MCF 10A (cell line): Measurements from ENCODE around the gene TOPBP1. TPM values are rescaled to one million over a fixed set of nuclear protein-coding genes. Genes with fewer than 3 reads are reported as not detected.
"Not testable (repeated sequence)": the region's sequence is repeated elsewhere in the genome, so short reads cannot be mapped to it uniquely, and the experiment has no call there.

ENCODE experiments used
- BruUV-seq: library from RNA; stranded (reverse); fragments of 400-500 nt; replicated peaks from 2 replicates; lab custom pipeline; 2021; lab: Mats Ljungman, UMichigan
- CTCF ChIA-PET: fragments of 300-600 bp; sonication (Branson Sonifier 250); formaldehyde crosslinking; extraction: SDS; loops from one replicate; lab custom pipeline; 2021; ENCODE audit warnings: antibody characterized with exemption, inconsistent platforms; lab: Yijun Ruan, JAX
- POLR2A ChIA-PET: fragments of 300-600, 350-650 bp; sonication (Branson Sonifier 250); formaldehyde crosslinking; extraction: SDS; loops from one replicate; lab custom pipeline; 2020; ENCODE audit warnings: antibody characterized with exemption, inconsistent platforms; lab: Yijun Ruan, JAX
- DNase-seq: peaks from one replicate; pipeline ENCODE4 v3.0.0-alpha.2; 2018; ENCODE audit not compliant: unreplicated experiment
- H3K27ac Mint-ChIP-seq: one replicate; pipeline ENCODE4 v1.8.0; 2022; ENCODE audit warnings: mild to moderate bottlenecking, low read depth, mixed read lengths; ENCODE audit not compliant: unreplicated experiment
- H3K27me3 Mint-ChIP-seq: one replicate; pipeline ENCODE4 v1.8.0; 2022; ENCODE audit warnings: mixed read lengths; ENCODE audit not compliant: insufficient read depth, unreplicated experiment
- H3K36me3 Mint-ChIP-seq: one replicate; pipeline ENCODE4 v1.8.0; 2022; ENCODE audit warnings: mild to moderate bottlenecking, moderate library complexity, mixed read lengths; ENCODE audit not compliant: insufficient read depth, unreplicated experiment
- H3K4me1 Mint-ChIP-seq: one replicate; pipeline ENCODE4 v1.8.0; 2022; ENCODE audit warnings: mixed read lengths; ENCODE audit not compliant: insufficient read depth, unreplicated experiment
- H3K4me3 Mint-ChIP-seq: one replicate; pipeline ENCODE4 v1.8.0; 2022; ENCODE audit warnings: mild to moderate bottlenecking, moderate library complexity, mixed read lengths; ENCODE audit not compliant: unreplicated experiment
- H3K9me3 Mint-ChIP-seq: one replicate; pipeline ENCODE4 v1.8.0; 2022; ENCODE audit warnings: mixed read lengths; ENCODE audit not compliant: unreplicated experiment
- intact Hi-C: fragments of 100-400 bp; cut with micrococcal nuclease; formaldehyde crosslinking; loops from 2 replicates; pipeline ENCODE4 v1.14.1; 2022
- total RNA-seq: library from RNA; stranded (reverse); gene quantifications from 2 replicates; pipeline ENCODE4 v1.2.3, GENCODE V29; 2022
- TF ChIP-seq, protein P1 (sequence below): fragments of 200-600 bp; IDR thresholded peaks from one replicate; pipeline ENCODE4 v1.8.0; 2022; ENCODE audit warnings: antibody characterized with exemption, mild to moderate bottlenecking; ENCODE audit not compliant: unreplicated experiment

TOPBP1 gene
- total RNA-seq, 1 experiment from 2014 or later = 27.7 TPM

GRCh38 chr3:133694288-133695268, 32.8 kb upstream of the TOPBP1 start:
- Mint-ChIP-seq H3K27ac (no peak overlapping the region), H3K36me3 (no peaks in the 10 kb centered on the region), H3K27me3 (no peaks in the 10 kb centered on the region), H3K4me3 (no peak overlapping the region), H3K9me3 (no peaks in the 10 kb centered on the region), H3K4me1 (no peaks in the 10 kb centered on the region)
- no peak for DNase-seq
- intact Hi-C loops = no loop called here
- BruUV-seq = no TSS peak
- TF ChIP-seq, protein P1, sequence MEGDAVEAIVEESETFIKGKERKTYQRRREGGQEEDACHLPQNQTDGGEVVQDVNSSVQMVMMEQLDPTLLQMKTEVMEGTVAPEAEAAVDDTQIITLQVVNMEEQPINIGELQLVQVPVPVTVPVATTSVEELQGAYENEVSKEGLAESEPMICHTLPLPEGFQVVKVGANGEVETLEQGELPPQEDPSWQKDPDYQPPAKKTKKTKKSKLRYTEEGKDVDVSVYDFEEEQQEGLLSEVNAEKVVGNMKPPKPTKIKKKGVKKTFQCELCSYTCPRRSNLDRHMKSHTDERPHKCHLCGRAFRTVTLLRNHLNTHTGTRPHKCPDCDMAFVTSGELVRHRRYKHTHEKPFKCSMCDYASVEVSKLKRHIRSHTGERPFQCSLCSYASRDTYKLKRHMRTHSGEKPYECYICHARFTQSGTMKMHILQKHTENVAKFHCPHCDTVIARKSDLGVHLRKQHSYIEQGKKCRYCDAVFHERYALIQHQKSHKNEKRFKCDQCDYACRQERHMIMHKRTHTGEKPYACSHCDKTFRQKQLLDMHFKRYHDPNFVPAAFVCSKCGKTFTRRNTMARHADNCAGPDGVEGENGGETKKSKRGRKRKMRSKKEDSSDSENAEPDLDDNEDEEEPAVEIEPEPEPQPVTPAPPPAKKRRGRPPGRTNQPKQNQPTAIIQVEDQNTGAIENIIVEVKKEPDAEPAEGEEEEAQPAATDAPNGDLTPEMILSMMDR = no peak
- CTCF ChIA-PET = interaction anchor here (0.6 kb wide), 1 partner anchor 1753 kb away, joined by 6 read pairs; no protein-coding TSS in a partner anchor
- POLR2A ChIA-PET = interaction anchor here (0.7 kb wide), 1 partner anchor 944 kb away, joined by 3 read pairs; no protein-coding TSS in a partner anchor

- POLR2A ChIA-PET = no interaction called here
- CTCF ChIA-PET = no interaction called here
- Mint-ChIP-seq H3K27me3 (no peaks in the 10 kb centered on the region), H3K4me1 (no peaks in the 10 kb centered on the region), H3K27ac (no peak overlapping the region), H3K36me3 (no peaks in the 10 kb centered on the region), H3K9me3 (no peaks in the 10 kb centered on the region), H3K4me3 (no peak overlapping the region)
- intact Hi-C loops = no loop called here
- BruUV-seq = no TSS peak
- TF ChIP-seq, protein P1 = no peak
- no peak for DNase-seq
Observed at GRCh38 chr3:133693821-133694220, 32.1 kb upstream of the TOPBP1 start.

DNA sequence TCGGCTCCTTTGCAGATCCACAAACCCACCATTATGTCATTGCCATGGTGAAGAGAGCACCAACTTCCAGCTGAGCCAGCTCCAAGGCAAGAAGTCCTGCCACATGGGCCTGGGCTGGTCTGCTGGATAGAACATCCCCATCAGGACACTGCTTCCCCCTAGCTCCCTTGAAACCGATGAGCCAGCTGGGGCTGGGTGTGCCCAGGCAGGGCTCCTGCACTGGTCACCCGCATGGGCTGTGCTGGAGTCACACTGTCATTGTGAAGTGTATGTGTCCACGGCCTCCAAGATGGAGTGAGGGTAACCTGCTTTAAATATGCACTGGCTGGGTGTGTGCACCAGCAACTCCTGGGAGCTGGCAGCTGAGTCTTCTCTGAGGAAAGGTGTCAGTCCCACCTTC, 31.0 kb upstream of the TOPBP1 start:
- Mint-ChIP-seq H3K27ac (no peak overlapping the region), H3K4me3 (no peak overlapping the region), H3K27me3 (no peaks in the 10 kb centered on the region), H3K36me3 (no peaks in the 10 kb centered on the region), H3K9me3 (no peaks in the 10 kb centered on the region), H3K4me1 (no peaks in the 10 kb centered on the region)
- ChIA-PET POLR2A (interaction anchor here (0.6 kb wide), 1 partner anchor 41 kb away, joined by 7 read pairs; no protein-coding TSS in a partner anchor), CTCF (interaction anchor here (0.6 to 0.8 kb wide), 2 partner anchors 14 to 1892 kb away, joined by 3 to 4 read pairs; no protein-coding TSS in a partner anchor)
- no peak for DNase-seq
- TF ChIP-seq, protein P1 = no peak
- BruUV-seq = no TSS peak
- intact Hi-C loops = no loop called here

- Mint-ChIP-seq H3K9me3 (no peaks in the 10 kb centered on the region), H3K36me3 (no peaks in the 10 kb centered on the region), H3K4me3 (no peak overlapping the region), H3K27ac (no peak overlapping the region), H3K4me1 (no peaks in the 10 kb centered on the region), H3K27me3 (no peaks in the 10 kb centered on the region)
- intact Hi-C loops = no loop called here
- TF ChIP-seq, protein P1 = no peak
- BruUV-seq = no TSS peak
- POLR2A ChIA-PET = no interaction called here
- peak; percentile 57 for DNase-seq
- CTCF ChIA-PET = no interaction called here
Observed at GRCh38 chr3:133691273-133692107, 29.7 kb upstream of the TOPBP1 start.

GRCh38 chr3:133677993-133678392, 16.3 kb upstream of the TOPBP1 start:
- DNase-seq, H3K36me3 Mint-ChIP-seq, POLR2A ChIA-PET, intact Hi-C loops, H3K9me3 Mint-ChIP-seq, BruUV-seq, H3K4me3 Mint-ChIP-seq, H3K27ac Mint-ChIP-seq, H3K4me1 Mint-ChIP-seq: not testable (repeated sequence)
- CTCF ChIA-PET = interaction anchor here (0.7 kb wide), 1 partner anchor 34 kb away, joined by 3 read pairs; no protein-coding TSS in a partner anchor
- H3K27me3 Mint-ChIP-seq = peaks cover 30% of the 10 kb centered on the region
